ENCODE measurements around the gene ZDHHC3. TPM values are rescaled to one million over a fixed set of nuclear protein-coding genes. Genes with fewer than 3 reads are reported as not detected.

Gene ZDHHC3
- total RNA-seq, 6 donors from 2014 or later: 98.0 to 179 (median 115) TPM

DNA sequence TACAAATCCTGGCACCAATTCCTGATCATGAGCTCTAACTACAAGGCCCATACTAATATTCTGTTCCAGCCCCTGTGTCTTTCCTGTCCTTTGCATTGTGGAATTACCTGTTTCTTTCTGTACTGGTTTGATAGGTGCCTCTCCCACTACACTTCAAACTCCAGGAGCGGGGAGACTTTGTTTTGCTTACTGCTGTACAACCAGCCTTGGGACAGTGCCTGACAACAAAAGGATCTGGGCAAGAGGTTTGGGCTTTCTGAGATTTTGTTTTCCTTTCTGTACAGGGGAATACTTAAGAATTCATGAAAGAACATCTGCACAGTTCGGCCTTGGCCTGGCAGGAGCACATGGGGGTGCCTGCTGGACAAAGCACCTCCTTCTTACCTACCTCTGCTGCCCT lies 45.1 kb downstream of the ZDHHC3 start:
- no peak overlapping the region for H3K27ac ChIP-seq
- 68 to 82% methylated on average over 2 of the region's 2 CpGs for whole genome bisulfite sequencing, 2 donors
- no peak overlapping the region for H3K4me3 ChIP-seq
- DNase-seq: no peak
- H3K27me3 ChIP-seq: no peaks in the 10 kb centered on the region
- TF ChIP-seq POLR2A (IDR thresholded peaks at IDR 0.05) (no peak), EP300 (IDR thresholded peaks at IDR 0.05) (no peak), POLR2AphosphoS5 (IDR thresholded peaks at IDR 0.05) (no peak)
- TF ChIP-seq, protein P1, sequence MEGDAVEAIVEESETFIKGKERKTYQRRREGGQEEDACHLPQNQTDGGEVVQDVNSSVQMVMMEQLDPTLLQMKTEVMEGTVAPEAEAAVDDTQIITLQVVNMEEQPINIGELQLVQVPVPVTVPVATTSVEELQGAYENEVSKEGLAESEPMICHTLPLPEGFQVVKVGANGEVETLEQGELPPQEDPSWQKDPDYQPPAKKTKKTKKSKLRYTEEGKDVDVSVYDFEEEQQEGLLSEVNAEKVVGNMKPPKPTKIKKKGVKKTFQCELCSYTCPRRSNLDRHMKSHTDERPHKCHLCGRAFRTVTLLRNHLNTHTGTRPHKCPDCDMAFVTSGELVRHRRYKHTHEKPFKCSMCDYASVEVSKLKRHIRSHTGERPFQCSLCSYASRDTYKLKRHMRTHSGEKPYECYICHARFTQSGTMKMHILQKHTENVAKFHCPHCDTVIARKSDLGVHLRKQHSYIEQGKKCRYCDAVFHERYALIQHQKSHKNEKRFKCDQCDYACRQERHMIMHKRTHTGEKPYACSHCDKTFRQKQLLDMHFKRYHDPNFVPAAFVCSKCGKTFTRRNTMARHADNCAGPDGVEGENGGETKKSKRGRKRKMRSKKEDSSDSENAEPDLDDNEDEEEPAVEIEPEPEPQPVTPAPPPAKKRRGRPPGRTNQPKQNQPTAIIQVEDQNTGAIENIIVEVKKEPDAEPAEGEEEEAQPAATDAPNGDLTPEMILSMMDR (IDR thresholded peaks at IDR 0.05): no peak
- H3K4me1 ChIP-seq: peaks cover 6 to 19% (median 16%) of the 10 kb centered on the region in 4 donors
- H3K9me3 ChIP-seq: no peaks in the 10 kb centered on the region
- H3K36me3 ChIP-seq: peaks cover 7 to 80% (median 54%) of the 10 kb centered on the region in 4 donors
- no peak for ATAC-seq (ENCODE audit: low FRiP score in 2 of 2)

DNA sequence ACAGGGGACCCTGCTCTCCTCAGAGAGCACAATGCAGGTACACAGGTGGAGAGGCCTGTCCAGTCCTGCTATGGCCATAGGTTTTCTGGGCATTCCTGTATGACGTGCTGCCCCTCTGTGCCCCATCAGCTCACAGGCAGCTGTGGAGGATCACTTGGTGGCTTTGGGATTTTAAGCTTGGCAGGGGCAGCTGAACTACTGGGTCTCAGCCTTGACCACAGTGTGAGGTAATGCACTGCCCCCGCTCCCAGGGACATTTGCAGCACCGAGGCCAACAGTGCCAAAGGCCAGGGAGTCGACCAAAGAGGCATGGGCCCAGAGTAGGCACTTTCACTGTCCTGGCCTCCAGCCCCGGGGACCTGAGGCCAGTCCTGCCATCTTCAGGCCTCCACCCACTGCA lies 46.2 kb downstream of the ZDHHC3 start:
- no peak overlapping the region for H3K4me3 ChIP-seq
- H3K36me3 ChIP-seq: peaks cover 11 to 88% (median 57%) of the 10 kb centered on the region in 4 donors
- no peak overlapping the region for H3K27ac ChIP-seq
- WGBS, 2 donors: 98 to 100% methylated on average over 1 to 5 of the region's 5 CpGs
- DNase-seq (no peak), ATAC-seq (ENCODE audit: low FRiP score in 2 of 2) (no peak)
- no peak for TF ChIP-seq POLR2AphosphoS5 (IDR thresholded peaks at IDR 0.05)
- TF ChIP-seq EP300 (IDR thresholded peaks at IDR 0.05): no peak
- TF ChIP-seq, protein P1 (IDR thresholded peaks at IDR 0.05): no peak
- TF ChIP-seq POLR2A (IDR thresholded peaks at IDR 0.05): no peak
- peaks cover 6 to 19% (median 16%) of the 10 kb centered on the region in 4 donors for H3K4me1 ChIP-seq
- H3K9me3 ChIP-seq: no peaks in the 10 kb centered on the region
- H3K27me3 ChIP-seq: no peaks in the 10 kb centered on the region

DNA sequence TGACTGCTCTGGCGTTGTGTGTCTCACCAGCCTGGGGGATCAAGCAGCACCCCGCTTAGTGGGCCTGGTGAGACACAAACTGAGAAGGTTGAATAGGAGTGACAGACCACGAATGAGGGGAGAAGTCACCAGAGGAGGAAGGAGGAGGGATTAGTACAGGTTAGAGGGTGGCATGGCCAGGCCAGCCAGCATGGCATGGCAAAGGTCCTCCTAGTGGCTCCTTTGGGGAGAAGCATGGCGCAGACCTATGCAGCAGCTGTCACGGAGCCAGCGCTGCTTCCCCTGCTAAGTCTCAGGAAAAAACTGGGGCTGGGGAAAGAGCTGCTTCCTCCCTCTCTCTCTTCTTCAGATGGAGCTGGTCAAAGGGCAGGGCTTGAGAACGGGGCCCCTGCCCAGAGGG lies 48.6 kb downstream of the ZDHHC3 start:
- Histone ChIP-seq H3K36me3 (peaks cover 11 to 78% (median 60%) of the 10 kb centered on the region in 4 donors), H3K9me3 (no peaks in the 10 kb centered on the region), H3K27me3 (no peaks in the 10 kb centered on the region), H3K27ac (no peak overlapping the region), H3K4me1 (peaks cover 0 to 4% (median under 1%) of the 10 kb centered on the region in 4 donors), H3K4me3 (no peak overlapping the region)
- DNase-seq (no peak), ATAC-seq (ENCODE audit: low FRiP score in 2 of 2) (no peak)
- TF ChIP-seq EP300 (IDR thresholded peaks at IDR 0.05): no peak
- WGBS, 2 donors: 95 to 97% methylated on average over 6 to 7 of the region's 7 CpGs

DNA sequence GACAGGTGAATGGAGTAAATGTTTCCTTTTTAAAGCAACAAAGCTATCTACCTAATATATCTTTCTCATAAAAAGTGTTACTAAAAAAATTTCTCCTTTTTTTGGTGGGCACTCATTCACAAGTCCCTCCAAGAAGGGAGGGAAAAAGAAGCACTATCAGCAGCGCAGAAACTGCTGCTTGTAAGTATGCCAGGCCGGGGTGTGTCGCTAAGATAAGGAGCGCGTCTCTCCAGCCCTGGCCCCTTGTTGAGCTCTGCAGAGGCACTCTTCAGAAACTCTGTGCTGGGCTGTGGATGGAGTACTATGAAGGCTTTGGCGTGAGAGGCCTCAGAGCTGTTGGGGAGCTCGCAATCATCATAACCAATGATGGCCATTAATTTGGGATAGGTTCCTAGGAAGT lies 49.1 kb downstream of the ZDHHC3 start:
- no peak overlapping the region for H3K27ac ChIP-seq
- H3K9me3 ChIP-seq: no peaks in the 10 kb centered on the region
- ATAC-seq (ENCODE audit: low FRiP score in 2 of 2) (no peak), DNase-seq (no peak)
- H3K4me3 ChIP-seq: no peak overlapping the region
- TF ChIP-seq POLR2AphosphoS5 (IDR thresholded peaks at IDR 0.05) (no peak), POLR2A (IDR thresholded peaks at IDR 0.05) (no peak), EP300 (IDR thresholded peaks at IDR 0.05) (no peak)
- TF ChIP-seq, protein P1 (IDR thresholded peaks at IDR 0.05): no peak
- peaks cover 0 to 4% (median 0%) of the 10 kb centered on the region in 4 donors for H3K4me1 ChIP-seq
- peaks cover 11 to 78% (median 60%) of the 10 kb centered on the region in 4 donors for H3K36me3 ChIP-seq
- WGBS, 2 donors: 77 to 78% methylated on average over 7 of the region's 7 CpGs
- H3K27me3 ChIP-seq: no peaks in the 10 kb centered on the region

DNA sequence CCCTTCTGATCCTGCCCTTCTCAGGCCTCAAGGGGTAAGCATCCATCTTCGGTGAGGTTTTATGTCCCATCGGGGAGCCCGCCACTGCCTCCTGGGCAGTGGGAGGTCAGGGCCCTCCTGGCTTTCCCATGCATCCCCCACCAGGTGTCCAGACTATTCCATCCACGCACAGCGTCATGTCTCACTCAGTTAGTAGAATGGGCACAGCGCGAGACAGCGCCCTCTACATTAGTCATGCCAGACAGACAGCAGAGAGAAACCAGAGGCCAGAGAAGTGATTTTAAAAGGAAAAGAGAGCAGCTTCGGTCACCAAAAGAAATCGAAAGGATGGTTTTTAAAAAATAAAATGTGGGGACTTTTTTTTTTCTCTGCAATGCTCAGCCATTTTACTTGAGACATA lies 49.8 kb downstream of the ZDHHC3 start:
- H3K4me3 ChIP-seq: no peak overlapping the region
- ATAC-seq (ENCODE audit: low FRiP score in 2 of 2) (no peak), DNase-seq (no peak)
- 96% methylated on average over 10 of the region's 10 CpGs for WGBS, 2 donors
- no peak overlapping the region for H3K27ac ChIP-seq
- H3K9me3 ChIP-seq: no peaks in the 10 kb centered on the region
- no peak for TF ChIP-seq EP300 (IDR thresholded peaks at IDR 0.05)
- no peak for TF ChIP-seq POLR2A (IDR thresholded peaks at IDR 0.05)
- no peak for TF ChIP-seq POLR2AphosphoS5 (IDR thresholded peaks at IDR 0.05)
- TF ChIP-seq, protein P1 (IDR thresholded peaks at IDR 0.05): no peak
- peaks cover 15 to 78% (median 60%) of the 10 kb centered on the region in 4 donors for H3K36me3 ChIP-seq
- H3K27me3 ChIP-seq: no peaks in the 10 kb centered on the region
- peaks cover 0 to 2% (median 0%) of the 10 kb centered on the region in 4 donors for H3K4me1 ChIP-seq
